Fibroblast of pulmonary artery (primary cell): ENCODE measurements around the gene RHBDF1.

ENCODE experiments used
- DNase-seq: peaks from one replicate; pipeline ENCODE4 v3.0.0-alpha.2; 2010; ENCODE audit warnings: low read depth
- H3K4me3 ChIP-seq: replicated peaks from 2 replicates; pipeline ENCODE4 v1.5.1; 2011; ENCODE audit warnings: low read depth, mild to moderate bottlenecking, control low read depth, low read length, moderate library complexity
- TF ChIP-seq, protein P1 (sequence below): IDR thresholded peaks from 2 replicates; pipeline ENCODE4 v1.5.1; 2011; ENCODE audit warnings: mild to moderate bottlenecking, control low read depth, low read length, inconsistent platforms; ENCODE audit errors: missing control alignments

Gene RHBDF1

DNA sequence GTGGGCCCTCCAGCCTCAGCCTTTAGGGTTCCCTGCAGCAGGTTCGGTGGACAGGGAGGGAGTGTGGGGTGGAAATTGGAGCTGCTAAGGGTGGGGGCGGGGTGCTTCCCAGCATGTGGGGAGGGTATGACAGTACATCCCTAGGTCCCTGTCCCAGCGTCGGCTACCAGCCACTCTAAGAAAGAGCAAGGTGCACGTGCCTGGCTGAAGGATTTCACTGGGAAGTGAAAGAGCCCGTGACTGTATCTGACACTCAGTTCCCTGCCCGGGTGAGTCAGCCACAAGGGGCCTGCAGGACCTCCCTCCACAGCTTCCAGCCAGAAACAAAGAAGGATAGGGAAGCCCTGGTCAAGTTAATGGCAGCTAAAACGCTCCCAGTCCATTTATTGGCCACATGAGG is 14.7 kb downstream of the RHBDF1 start:
- DNase-seq, result no peak
- TF ChIP-seq, protein P1, sequence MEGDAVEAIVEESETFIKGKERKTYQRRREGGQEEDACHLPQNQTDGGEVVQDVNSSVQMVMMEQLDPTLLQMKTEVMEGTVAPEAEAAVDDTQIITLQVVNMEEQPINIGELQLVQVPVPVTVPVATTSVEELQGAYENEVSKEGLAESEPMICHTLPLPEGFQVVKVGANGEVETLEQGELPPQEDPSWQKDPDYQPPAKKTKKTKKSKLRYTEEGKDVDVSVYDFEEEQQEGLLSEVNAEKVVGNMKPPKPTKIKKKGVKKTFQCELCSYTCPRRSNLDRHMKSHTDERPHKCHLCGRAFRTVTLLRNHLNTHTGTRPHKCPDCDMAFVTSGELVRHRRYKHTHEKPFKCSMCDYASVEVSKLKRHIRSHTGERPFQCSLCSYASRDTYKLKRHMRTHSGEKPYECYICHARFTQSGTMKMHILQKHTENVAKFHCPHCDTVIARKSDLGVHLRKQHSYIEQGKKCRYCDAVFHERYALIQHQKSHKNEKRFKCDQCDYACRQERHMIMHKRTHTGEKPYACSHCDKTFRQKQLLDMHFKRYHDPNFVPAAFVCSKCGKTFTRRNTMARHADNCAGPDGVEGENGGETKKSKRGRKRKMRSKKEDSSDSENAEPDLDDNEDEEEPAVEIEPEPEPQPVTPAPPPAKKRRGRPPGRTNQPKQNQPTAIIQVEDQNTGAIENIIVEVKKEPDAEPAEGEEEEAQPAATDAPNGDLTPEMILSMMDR, result no peak
- H3K4me3 ChIP-seq, result no peak overlapping the region

DNA sequence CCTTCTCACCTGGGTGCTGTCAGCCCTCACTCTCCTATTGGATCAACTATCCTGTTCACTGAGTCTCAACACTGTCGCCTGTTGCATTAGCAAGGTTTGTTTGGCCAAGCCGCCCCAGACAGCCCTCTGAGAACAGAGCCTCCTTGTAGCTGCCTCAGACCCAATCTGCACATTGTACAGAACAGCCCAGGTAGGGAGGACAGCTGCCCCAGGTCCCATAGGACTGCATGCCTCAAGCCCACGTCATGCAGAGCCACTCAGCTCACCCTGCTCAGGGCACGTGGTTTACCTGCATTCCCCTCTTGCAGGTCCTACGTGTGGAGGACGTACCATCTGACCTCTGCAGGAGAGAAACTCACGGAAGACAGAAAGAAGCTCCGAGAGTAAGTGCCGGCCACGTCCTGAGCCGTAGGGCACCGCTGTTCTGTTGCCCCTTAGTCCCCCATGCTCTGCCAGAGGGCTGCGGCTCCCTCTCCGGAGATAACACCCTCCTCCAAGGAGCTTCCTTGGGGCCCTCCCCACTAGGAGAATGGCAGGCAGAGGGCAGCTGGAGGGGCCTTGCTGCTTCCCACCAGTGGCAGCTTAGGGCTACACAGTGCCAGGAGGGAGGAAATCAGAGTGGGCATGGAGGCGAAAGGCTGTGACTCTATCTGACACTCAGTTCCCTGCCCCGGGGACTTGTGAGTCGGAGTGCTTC is 16.1 kb downstream of the RHBDF1 start:
- DNase-seq, result no peak
- TF ChIP-seq, protein P1, result no peak
- no peak overlapping the region for H3K4me3 ChIP-seq

DNA sequence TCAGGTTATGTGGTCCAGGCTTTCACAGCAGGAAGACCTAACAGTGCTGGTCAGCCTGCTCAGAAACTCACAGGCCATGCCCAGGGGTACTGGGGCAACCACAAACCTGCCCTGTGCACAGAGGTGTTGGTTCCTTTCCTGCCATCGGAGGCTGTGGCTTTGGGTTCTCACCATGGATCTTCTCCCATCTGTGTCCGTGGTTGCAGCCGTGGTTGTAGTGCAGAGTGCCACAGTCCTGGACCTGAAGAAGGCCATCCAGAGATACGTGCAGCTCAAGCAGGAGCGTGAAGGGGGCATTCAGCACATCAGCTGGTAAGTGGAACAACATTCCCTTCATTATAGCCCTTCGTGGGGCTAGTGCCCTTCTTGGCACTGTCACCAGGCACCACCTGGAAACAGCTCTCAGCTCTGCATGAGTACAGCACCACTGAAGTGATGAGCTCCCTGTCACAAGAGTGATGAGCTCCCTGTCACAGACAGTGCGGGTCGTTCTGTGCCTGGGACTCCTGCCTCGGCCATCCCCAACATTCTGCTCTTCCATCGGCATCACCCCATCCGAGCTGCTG is 16.8 kb downstream of the RHBDF1 start:
- no peak for DNase-seq
- TF ChIP-seq, protein P1, result no peak

DNA sequence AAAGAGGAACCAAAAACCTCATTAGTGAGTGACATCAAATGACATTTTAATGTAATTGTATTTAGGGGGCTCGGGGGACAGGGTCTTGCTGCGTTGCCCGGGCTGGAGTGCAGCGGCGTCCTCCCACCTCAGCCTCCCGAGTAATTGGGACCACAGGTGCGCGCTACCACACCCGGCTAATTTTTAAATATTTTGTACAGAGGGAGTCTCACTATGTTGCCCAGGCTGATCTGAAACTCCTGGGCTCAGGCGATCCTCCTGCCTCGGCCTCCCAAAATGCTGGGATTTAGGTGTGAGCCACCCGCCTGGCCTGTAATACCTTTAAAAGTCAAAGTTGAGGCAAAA is 18.2 kb downstream of the RHBDF1 start:
- TF ChIP-seq, protein P1, result no peak
- DNase-seq, result no peak
- peak overlapping the region; percentile 80 for H3K4me3 ChIP-seq

More for the DNA sequence above, 16.8 kb downstream of the RHBDF1 start:
- no peak overlapping the region for H3K4me3 ChIP-seq

DNA sequence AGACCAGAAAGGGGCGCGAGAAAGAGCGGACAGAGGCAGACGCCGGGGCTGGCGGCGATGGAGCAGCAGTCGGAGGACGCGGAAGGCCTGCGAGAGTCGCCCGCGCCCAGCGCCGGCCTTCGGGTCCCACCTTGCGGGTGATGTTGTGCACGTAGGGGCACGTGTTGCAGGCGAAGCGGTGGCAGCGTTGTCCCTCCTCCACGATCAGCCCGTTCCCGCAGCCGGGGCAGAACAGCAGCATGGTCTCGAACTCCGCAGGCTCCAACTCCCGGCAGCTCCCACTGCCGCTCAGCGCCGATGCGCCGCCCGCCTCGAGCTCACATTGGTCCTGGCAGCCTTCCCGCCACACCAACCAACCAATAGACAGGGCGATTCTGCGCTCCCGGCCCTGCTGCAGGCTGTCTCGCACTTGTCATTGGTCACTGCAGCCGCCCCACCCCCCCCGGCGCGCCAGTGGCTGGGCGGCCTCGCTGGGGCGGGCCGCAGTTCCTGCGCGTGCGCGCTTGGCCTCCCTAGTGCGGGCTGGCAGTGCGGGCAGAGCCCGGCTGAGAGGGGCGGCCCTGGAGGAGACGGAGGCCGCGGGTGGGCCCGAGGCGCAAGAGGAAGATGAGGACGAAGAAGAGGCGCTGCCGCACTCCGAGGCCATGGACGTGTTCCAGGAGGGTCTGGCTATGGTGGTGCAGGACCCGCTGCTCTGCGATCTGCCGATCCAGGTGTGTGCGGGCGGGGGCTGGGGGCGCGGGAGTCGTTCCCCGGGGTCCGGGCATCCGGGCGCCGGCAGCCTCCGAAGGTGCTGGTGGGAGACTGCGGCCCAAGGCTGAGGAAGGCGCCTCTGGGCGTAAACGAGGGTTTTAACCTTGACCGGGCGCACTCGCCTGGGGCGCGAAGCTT is 18.8 kb downstream of the RHBDF1 start, which contains the start of the genes POLR3K and SNRNP25:
TSS of gene POLR3K (minus strand) at position 263 of the 891 bp plus-strand sequence. CDS start at position 241, 22 bp downstream.
TSS of gene SNRNP25 (plus strand) at position 483 of the 891 bp plus-strand sequence. CDS start at position 672, 189 bp downstream.
- peak; percentile 98 for DNase-seq
- TF ChIP-seq, protein P1, result no peak
- peak within 1 kb of the TSS; percentile 80 for H3K4me3 ChIP-seq

DNA sequence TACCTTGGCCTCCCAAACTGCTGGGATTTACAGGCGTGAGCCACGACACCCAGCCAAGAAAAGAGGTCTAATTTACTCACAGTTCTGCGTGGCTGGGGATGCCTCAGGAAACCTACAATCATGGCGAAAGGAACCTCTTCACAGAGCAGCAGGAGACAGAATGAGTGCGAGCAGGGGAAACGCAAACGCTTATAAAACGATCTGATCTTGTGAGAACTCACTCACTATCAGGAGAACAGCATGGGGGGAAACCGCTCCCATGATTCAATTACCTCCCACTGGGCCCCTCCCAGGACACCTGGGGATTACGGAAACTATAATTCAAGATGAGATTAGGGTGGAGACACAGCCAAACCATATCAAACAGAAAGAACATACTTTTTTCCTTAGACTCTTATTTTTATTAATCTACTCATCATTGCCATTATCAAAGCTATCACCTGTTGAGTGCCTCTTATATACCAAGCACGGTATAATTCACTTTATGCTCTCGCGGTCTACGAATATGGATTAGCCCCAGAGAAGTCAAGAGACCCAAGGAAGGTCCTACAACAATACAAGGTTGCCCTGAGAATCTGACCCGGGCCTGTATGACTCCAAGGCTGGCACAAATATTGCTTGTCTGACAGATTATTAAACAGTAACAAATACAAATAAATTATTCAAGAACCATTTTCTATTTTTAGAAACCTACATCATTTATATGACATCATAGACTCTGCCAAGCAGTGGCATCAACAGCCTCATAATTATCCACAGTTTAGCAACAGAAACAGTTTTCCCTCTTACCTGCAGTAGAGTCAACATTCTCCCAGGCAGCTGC is 21.5 kb downstream of the RHBDF1 start:
- no peak overlapping the region for H3K4me3 ChIP-seq
- TF ChIP-seq, protein P1, result no peak
- no peak for DNase-seq
